Measurements from ENCODE around the gene GPR27.

GRCh38 chr3:71784201-71784913 lies 30.7 kb downstream of the GPR27 start:
- TF ChIP-seq GATA2 (IDR thresholded peaks at IDR 0.05; ENCODE audit: low read depth, low read length) = no peak
- no peak for TF ChIP-seq GATA3 (IDR thresholded peaks at IDR 0.05; ENCODE audit: low read depth, low read length)

All from SH-SY5Y (cell line).